HepG2 (cell line): Measurements from ENCODE around the gene TLL2. TPM values are rescaled to one million over a fixed set of nuclear protein-coding genes. Genes with fewer than 3 reads are reported as not detected.

ENCODE experiments used
- ATAC-seq: fragments of 200-7000 bp; cut with Tn5 transposase; 3 replicates; pipeline ENCODE4 v1.9.1; 2020; ENCODE audit warnings: mild to moderate bottlenecking, moderate library complexity
- BruUV-seq: library from RNA; stranded (reverse); fragments of 400-500 nt; replicated peaks from 2 replicates; lab custom pipeline; 2021; lab: Mats Ljungman, UMichigan
- CTCF ChIA-PET: fragments of 300-600 bp; formaldehyde crosslinking; extraction: SDS; loops from one replicate; lab custom pipeline; 2021; ENCODE audit warnings: low total read pairs, inconsistent platforms, low intra/inter-chr PET ratio; lab: Yijun Ruan, JAX
- POLR2A ChIA-PET: fragments of 350-600 bp; sonication (Branson Sonifier 250); formaldehyde crosslinking; loops from one replicate; lab custom pipeline; 2020; ENCODE audit warnings: antibody characterized with exemption, inconsistent platforms; lab: Yijun Ruan, JAX
- DNase-seq: peaks from one replicate; pipeline ENCODE4 v3.0.0-alpha.2; 2015; ENCODE audit warnings: low spot score
- FAIRE-seq: peaks from 3 replicates; lab custom pipeline; 2011; peaks lifted over from hg19 to GRCh38; lab: Jason Lieb, UNC
- H2AFZ ChIP-seq: one replicate; pipeline ENCODE4 v1.6.1; 2011; ENCODE audit warnings: low read length, inconsistent platforms
- H3K27ac ChIP-seq: fragments of 300-600 bp; 3 replicates; pipeline ENCODE4 v1.8.0; 2011; ENCODE audit warnings: mixed run types, mild to moderate bottlenecking, mixed read lengths, low read length, inconsistent platforms; ENCODE audit not compliant: insufficient read depth; ENCODE audit errors: extremely low read length
- H3K27me3 ChIP-seq, 2 experiments: fragments of 200-600 bp in 1 of 2; 2 replicates in 1 of 2; 3 replicates in 1 of 2; pipeline versions ENCODE4 v1.6.0 to v1.8.0; 2011; ENCODE audit warnings: low read length in 2 of 2, mild to moderate bottlenecking in 2 of 2, moderate library complexity in 2 of 2, inconsistent platforms in 1 of 2; ENCODE audit not compliant: insufficient read depth in 2 of 2, control insufficient read depth in 1 of 2
- H3K36me3 ChIP-seq, 2 experiments: fragments of 200-600 bp in 1 of 2; replicated peaks in 1 of 2; 2 replicates in 1 of 2; 3 replicates in 1 of 2; pipeline versions ENCODE4 v1.5.1 to v1.8.0; 2011; ENCODE audit warnings: low read length in 2 of 2, inconsistent platforms in 1 of 2; ENCODE audit not compliant: insufficient read depth in 2 of 2, control insufficient read depth in 1 of 2
- H3K4me1 ChIP-seq: 2 replicates; pipeline ENCODE4 v1.5.1; 2012; ENCODE audit warnings: low read length, inconsistent platforms; ENCODE audit not compliant: insufficient read depth
- H3K4me2 ChIP-seq: 2 replicates; pipeline ENCODE4 v1.6.0; 2011; ENCODE audit warnings: low read depth, low read length, inconsistent platforms
- H3K4me3 ChIP-seq, 3 experiments: fragments of 200-600 bp in 1 of 3; sonication (generic), shearing (Covaris generic) in 1 of 3; replicated peaks in 1 of 3; 2 replicates each; pipeline ENCODE4 v1.5.1; 2011 to 2016; ENCODE audit warnings: low read length in 3 of 3, inconsistent platforms in 2 of 3, low read depth in 2 of 3, mild to moderate bottlenecking in 2 of 3, control low read depth in 1 of 3, mixed read lengths in 1 of 3; ENCODE audit not compliant: insufficient read depth in 1 of 3
- H3K79me2 ChIP-seq: one replicate; pipeline ENCODE4 v1.6.1; 2011; ENCODE audit warnings: low read length, inconsistent platforms; ENCODE audit not compliant: insufficient read depth
- H3K9ac ChIP-seq: 2 replicates; pipeline ENCODE4 v1.6.0; 2011; ENCODE audit warnings: mild to moderate bottlenecking, low read depth, low read length, inconsistent platforms; ENCODE audit not compliant: insufficient read depth
- H3K9me3 ChIP-seq: 2 replicates; pipeline ENCODE4 v1.5.1; 2012; ENCODE audit warnings: mild to moderate bottlenecking, low read length
- H4K20me1 ChIP-seq: 2 replicates; pipeline ENCODE4 v1.6.0; 2011; ENCODE audit warnings: inconsistent platforms, mild to moderate bottlenecking, low read length, moderate library complexity; ENCODE audit not compliant: insufficient read depth
- CC2D1A ChIP-seq: sonication (generic); formaldehyde crosslinking; IDR thresholded peaks from 2 replicates; pipeline ENCODE4 v1.8.1; 2023; ENCODE audit warnings: mild to moderate bottlenecking, missing genetic modification reagents
- CENPX ChIP-seq: sonication (generic); formaldehyde crosslinking; IDR thresholded peaks from 2 replicates; pipeline ENCODE4 v1.9.0; 2021; ENCODE audit warnings: mild to moderate bottlenecking, missing genetic modification reagents, moderate library complexity
- FOXJ3 ChIP-seq: sonication (generic); formaldehyde crosslinking; IDR thresholded peaks from 2 replicates; pipeline ENCODE4 v1.4.0; 2020; ENCODE audit warnings: missing genetic modification reagents, mild to moderate bottlenecking, borderline replicate concordance
- HCFC1 ChIP-seq: fragments of 150-350 bp; IDR thresholded peaks from 2 replicates; pipeline ENCODE4 v1.6.1; 2014; ENCODE audit warnings: low read depth, low read length
- KLF16 ChIP-seq, 2 experiments: sonication (generic) in 1 of 2; formaldehyde crosslinking in 1 of 2; IDR thresholded peaks; 2 replicates each; pipeline versions ENCODE4 v1.6.1 to v1.8.0; 2016 to 2023; ENCODE audit warnings: missing genetic modification reagents in 2 of 2, missing compliant biosample characterization in 1 of 2
- REL ChIP-seq: sonication (generic); formaldehyde crosslinking; conservative IDR thresholded peaks from 2 replicates; pipeline ENCODE4 v1.8.0; 2022; ENCODE audit warnings: mild to moderate bottlenecking, missing genetic modification reagents, moderate library complexity
- SAFB2 ChIP-seq: sonication (generic); formaldehyde crosslinking; IDR thresholded peaks from 2 replicates; pipeline ENCODE4 v1.5.1; 2020; ENCODE audit warnings: missing genetic modification reagents, low read depth, mild to moderate bottlenecking, borderline replicate concordance
- TCF7L2 ChIP-seq: IDR thresholded peaks from 2 replicates; pipeline ENCODE4 v1.6.1; 2011; ENCODE audit warnings: mild to moderate bottlenecking, low read depth, low read length, moderate library complexity
- ZNF205 ChIP-seq: IDR thresholded peaks from 2 replicates; pipeline ENCODE4 v1.6.1; 2018; ENCODE audit warnings: missing biosample characterization, missing genetic modification reagents
- ZNF292 ChIP-seq: sonication (generic); formaldehyde crosslinking; IDR thresholded peaks from 2 replicates; pipeline ENCODE4 v1.8.1; 2022; ENCODE audit warnings: mild to moderate bottlenecking, low read depth, missing genetic modification reagents, borderline replicate concordance
- ZNF296 ChIP-seq: sonication (generic); formaldehyde crosslinking; conservative IDR thresholded peaks from 2 replicates; pipeline ENCODE4 v1.5.0; 2020; ENCODE audit warnings: mild to moderate bottlenecking, missing genetic modification reagents
- ZNF44 ChIP-seq: sonication (generic); formaldehyde crosslinking; IDR thresholded peaks from 2 replicates; pipeline ENCODE4 v1.5.1; 2020; ENCODE audit warnings: mild to moderate bottlenecking, missing genetic modification reagents
- WGBS: methylation state at CpG from one replicate; pipeline ENCODE4 v1.1.6; 2017; ENCODE audit warnings: low lambda C conversion rate; 5-methylcytosine and 5-hydroxymethylcytosine counted together
- in situ Hi-C: cut with HindIII; loops from 2 replicates; pipeline ENCODE4 v1.10.0; 2017; ENCODE audit warnings: low pct_unique_long_range_greater_than_20kb; ENCODE audit not compliant: extremely low pct_ligation_motif_present
- intact Hi-C: fragments of 100-400 bp; cut with micrococcal nuclease; formaldehyde crosslinking; loops from one replicate; pipeline ENCODE4 v1.10.0; 2022; ENCODE audit not compliant: unreplicated experiment
- polyA plus RNA-seq, 8 experiments: library from polyadenylated mRNA; depleted of rRNA in 3 of 8; stranded (reverse) in 7 of 8; unstranded in 1 of 8; fragments of >200 nt; fragmentation: Illumina TruSeq in 4 of 8; extraction: Trizol in 4 of 8; gene quantifications; 2 replicates each; pipeline versions ENCODE4 v1.2.1 to v1.2.3, GENCODE V29; 2011 to 2016; ENCODE audit warnings: low read depth in 4 of 8, missing spikeins in 1 of 8, mixed read lengths in 1 of 8; ENCODE audit not compliant: insufficient read depth in 1 of 8
- total RNA-seq, 5 experiments: library from RNA; depleted of rRNA; stranded (reverse); fragments of >200 nt; fragmentation: Illumina TruSeq; extraction: Trizol; gene quantifications; 2 replicates each; pipeline ENCODE4 v1.2.3, GENCODE V29; 2016; ENCODE audit warnings: low read depth in 1 of 5
- TF ChIP-seq, protein P1 (sequence below): sonication (generic); formaldehyde crosslinking; IDR thresholded peaks from 2 replicates; pipeline ENCODE4 v1.8.1; 2023; ENCODE audit warnings: mild to moderate bottlenecking, missing genetic modification reagents
- TF ChIP-seq, protein P2 (sequence below): sonication (generic); formaldehyde crosslinking; IDR thresholded peaks from 2 replicates; pipeline ENCODE4 v1.8.0; 2022; ENCODE audit warnings: missing genetic modification reagents, mild to moderate bottlenecking, inconsistent platforms, borderline replicate concordance
- TF ChIP-seq, protein P3 (sequence below): conservative IDR thresholded peaks from 2 replicates; pipeline ENCODE4 v1.6.1; 2018; ENCODE audit warnings: missing genetic modification reagents

TLL2 gene
- total and polyA plus RNA-seq, 2 of the 13 experiments (the other 11 are each of a cell fraction or from before 2014, with no cell fraction given) = 0.09 TPM; not detected in 1

DNA sequence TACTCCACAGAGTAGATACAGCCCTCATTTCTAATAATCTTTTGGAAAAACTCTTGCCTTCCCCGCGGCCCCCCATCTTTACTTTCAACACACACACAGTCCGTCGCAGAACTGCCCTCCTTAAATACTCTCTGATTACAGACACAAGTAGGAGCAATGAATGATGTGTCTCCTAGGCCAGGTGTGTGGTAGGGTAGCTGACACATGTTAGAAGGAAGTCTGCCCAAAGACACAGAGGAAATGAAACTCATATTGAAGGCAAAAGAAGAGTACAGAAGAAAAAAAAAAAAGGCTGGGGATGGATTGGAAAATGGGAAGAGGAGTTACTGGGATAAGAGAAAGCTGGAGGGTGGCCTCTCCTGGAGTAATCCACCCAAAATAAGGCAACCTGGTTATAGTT is 169.5 kb downstream of the TLL2 start:
- Histone ChIP-seq H3K4me1 (no peaks in the 10 kb centered on the region), H3K9ac (no peak overlapping the region), H3K4me3 (no peak overlapping the region), H3K27me3 (0 out of 5 replicates have a peak, but pooled peaks cover 0 to 3% of the 10 kb centered on the region in 2 experiments), H3K79me2 (no peaks in the 10 kb centered on the region), H3K9me3 (no peaks in the 10 kb centered on the region), H4K20me1 (no peaks in the 10 kb centered on the region), H2AFZ (no peak overlapping the region), H3K27ac (no peak overlapping the region), H3K4me2 (no peak overlapping the region), H3K36me3 (no peaks in the 10 kb centered on the region)
- no TSS peak for BruUV-seq
- ATAC-seq (no peak), DNase-seq (no peak), FAIRE-seq (no peak)
- no peak for TF ChIP-seq SAFB2 (CRISPR knock-in tag)
- no peak for TF ChIP-seq HCFC1
- TF ChIP-seq, protein P1, sequence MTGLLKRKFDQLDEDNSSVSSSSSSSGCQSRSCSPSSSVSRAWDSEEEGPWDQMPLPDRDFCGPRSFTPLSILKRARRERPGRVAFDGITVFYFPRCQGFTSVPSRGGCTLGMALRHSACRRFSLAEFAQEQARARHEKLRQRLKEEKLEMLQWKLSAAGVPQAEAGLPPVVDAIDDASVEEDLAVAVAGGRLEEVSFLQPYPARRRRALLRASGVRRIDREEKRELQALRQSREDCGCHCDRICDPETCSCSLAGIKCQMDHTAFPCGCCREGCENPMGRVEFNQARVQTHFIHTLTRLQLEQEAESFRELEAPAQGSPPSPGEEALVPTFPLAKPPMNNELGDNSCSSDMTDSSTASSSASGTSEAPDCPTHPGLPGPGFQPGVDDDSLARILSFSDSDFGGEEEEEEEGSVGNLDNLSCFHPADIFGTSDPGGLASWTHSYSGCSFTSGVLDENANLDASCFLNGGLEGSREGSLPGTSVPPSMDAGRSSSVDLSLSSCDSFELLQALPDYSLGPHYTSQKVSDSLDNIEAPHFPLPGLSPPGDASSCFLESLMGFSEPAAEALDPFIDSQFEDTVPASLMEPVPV (CRISPR knock-in tag) = no peak
- no peak for TF ChIP-seq KLF16 (CRISPR knock-in tag; IDR thresholded peaks at IDR 0.05)
- TF ChIP-seq FOXJ3 (CRISPR knock-in tag) = no peak
- no peak for TF ChIP-seq TCF7L2
- intact Hi-C loops = no loop called here
- in situ Hi-C loops = no loop called here
- WGBS = 92% methylated on average over 4 of the region's 4 CpGs
- POLR2A ChIA-PET = no interaction called here
- CTCF ChIA-PET = no interaction called here

DNA sequence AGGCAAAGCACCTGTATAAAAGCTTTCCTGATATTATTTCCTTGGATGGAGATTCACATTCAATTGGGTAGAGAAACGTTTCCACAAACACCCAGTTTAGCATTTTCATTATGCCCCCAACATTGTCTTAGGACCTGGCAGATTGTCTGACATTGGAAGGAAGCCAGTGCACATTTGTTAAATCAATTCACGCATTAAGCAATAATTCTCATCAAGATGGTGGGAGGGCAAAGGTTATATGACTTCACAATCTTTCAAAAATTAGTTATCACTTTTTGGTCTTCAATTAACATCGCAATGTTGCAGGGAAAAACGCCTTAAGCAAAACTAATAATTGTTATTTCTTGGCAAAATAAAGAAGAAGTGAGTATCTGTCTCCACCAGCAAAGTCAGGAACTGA is 171.3 kb downstream of the TLL2 start:
- H3K4me1 ChIP-seq = no peaks in the 10 kb centered on the region
- ATAC-seq = no peak
- 14% methylated on average over 4 of the region's 4 CpGs for WGBS
- no peaks in the 10 kb centered on the region for H4K20me1 ChIP-seq
- H2AFZ ChIP-seq = no peak overlapping the region
- no peak overlapping the region for H3K9ac ChIP-seq
- no peak for FAIRE-seq
- H3K36me3 ChIP-seq = no peaks in the 10 kb centered on the region
- BruUV-seq = no TSS peak
- H3K4me3 ChIP-seq = no peak overlapping the region
- H3K79me2 ChIP-seq = no peaks in the 10 kb centered on the region
- no peaks in the 10 kb centered on the region for H3K9me3 ChIP-seq
- no peak overlapping the region for H3K27ac ChIP-seq
- ChIA-PET POLR2A (no interaction called here), CTCF (no interaction called here)
- in situ Hi-C loops = no loop called here
- H3K27me3 ChIP-seq = 0 out of 5 replicates have a peak, but pooled peaks cover 0 to 7% of the 10 kb centered on the region in 2 experiments
- no peak overlapping the region for H3K4me2 ChIP-seq
- intact Hi-C loops = no loop called here
- DNase-seq = no peak
- no peak for TF ChIP-seq ZNF296
- TF ChIP-seq, protein P2, sequence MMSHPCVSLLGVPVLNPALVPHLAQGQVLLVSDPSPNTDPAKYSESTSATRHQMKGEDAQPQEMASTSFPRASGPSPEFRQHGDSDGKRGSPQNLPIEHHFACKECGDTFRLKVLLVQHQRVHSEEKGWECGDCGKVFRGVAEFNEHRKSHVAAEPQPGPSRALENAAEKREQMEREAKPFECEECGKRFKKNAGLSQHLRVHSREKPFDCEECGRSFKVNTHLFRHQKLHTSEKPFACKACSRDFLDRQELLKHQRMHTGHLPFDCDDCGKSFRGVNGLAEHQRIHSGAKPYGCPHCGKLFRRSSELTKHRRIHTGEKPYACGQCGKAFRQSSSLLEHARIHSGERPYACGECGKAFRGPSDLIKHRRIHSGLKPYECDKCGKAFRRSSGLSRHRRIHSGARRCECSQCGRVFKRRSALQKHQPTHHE = no peak
- no peak for TF ChIP-seq REL (CRISPR knock-in tag)
- TF ChIP-seq ZNF44 (CRISPR knock-in tag) = no peak
- TF ChIP-seq ZNF205 (CRISPR knock-in tag) = no peak
- TF ChIP-seq, protein P3, sequence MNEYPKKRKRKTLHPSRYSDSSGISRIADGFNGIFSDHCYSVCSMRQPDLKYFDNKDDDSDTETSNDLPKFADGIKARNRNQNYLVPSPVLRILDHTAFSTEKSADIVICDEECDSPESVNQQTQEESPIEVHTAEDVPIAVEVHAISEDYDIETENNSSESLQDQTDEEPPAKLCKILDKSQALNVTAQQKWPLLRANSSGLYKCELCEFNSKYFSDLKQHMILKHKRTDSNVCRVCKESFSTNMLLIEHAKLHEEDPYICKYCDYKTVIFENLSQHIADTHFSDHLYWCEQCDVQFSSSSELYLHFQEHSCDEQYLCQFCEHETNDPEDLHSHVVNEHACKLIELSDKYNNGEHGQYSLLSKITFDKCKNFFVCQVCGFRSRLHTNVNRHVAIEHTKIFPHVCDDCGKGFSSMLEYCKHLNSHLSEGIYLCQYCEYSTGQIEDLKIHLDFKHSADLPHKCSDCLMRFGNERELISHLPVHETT (CRISPR knock-in tag) = no peak
- no peak for TF ChIP-seq CC2D1A (CRISPR knock-in tag)
- TF ChIP-seq ZNF292 = no peak
- no peak for TF ChIP-seq CENPX
